AG09309 (cell line): Measurements from ENCODE around the gene GALNT14.

ENCODE experiments used
- DNase-seq: peaks from one replicate; pipeline ENCODE4 v3.0.0-alpha.2; 2010; ENCODE audit warnings: low read depth
- H3K4me3 ChIP-seq: 2 replicates; pipeline ENCODE4 v1.5.1; 2011; ENCODE audit warnings: mild to moderate bottlenecking, low read depth, low read length, moderate library complexity; ENCODE audit not compliant: control insufficient read depth
- CTCF ChIP-seq: IDR thresholded peaks from 2 replicates; pipeline ENCODE4 v1.5.1; 2011; ENCODE audit warnings: mild to moderate bottlenecking, low read depth, low read length, inconsistent platforms; ENCODE audit not compliant: insufficient read depth, control insufficient read depth; ENCODE audit errors: missing control alignments

GALNT14 gene

DNA sequence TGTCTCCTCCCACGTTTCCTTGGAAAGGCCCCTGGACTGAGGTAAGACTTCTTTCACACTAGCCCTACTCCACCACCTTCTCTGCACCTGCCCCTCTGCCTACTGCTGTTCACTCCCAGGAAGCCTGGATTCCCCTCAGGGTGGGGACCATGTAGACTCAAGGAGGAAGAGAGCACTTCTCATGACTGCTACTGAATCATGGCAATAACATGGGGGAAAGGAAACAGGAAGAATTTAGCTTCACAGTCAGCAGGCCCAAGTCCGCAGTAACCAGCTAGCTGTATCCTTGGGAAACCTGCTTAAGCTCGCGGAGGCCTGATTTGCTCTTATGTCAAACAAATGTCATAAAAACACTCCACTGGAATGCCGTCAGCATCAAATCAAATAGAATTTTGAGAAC is 204.7 kb downstream of the GALNT14 start:
- no peak for TF ChIP-seq CTCF
- no peak overlapping the region for H3K4me3 ChIP-seq
- DNase-seq, result no peak

GRCh38 chr2:30932870-30933269 is 205.4 kb downstream of the GALNT14 start:
- H3K4me3 ChIP-seq, result no peak overlapping the region
- DNase-seq, result no peak
- TF ChIP-seq CTCF, result no peak

DNA sequence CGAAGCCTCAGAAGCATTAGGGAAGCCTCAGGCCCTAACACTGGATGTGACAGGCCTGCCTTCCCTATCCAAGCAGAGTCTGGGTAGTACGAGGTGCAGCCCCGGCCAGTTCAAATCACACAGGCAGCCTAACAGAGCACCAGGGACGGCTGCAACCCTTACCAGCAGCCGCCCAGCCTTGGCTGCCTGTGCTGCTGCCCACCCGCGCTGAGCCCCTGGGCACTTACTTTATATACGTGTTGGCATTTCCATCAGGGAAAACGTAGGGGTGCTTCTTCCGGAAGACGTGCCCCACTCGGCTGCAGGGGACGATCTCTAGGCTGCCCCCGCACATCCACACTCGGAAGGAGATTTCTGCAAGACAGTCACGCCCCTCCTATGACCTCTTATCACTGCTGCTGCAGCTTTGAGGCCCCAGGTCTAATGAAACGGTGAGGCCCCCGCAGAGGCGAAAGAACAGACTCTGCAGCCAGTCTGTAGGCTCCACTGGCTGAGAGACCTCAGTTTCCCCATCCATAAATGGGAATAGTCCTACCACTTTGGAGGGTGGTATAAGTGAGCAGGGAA is 206.3 kb downstream of the GALNT14 start:
- no peak for DNase-seq
- no peak overlapping the region for H3K4me3 ChIP-seq

DNA sequence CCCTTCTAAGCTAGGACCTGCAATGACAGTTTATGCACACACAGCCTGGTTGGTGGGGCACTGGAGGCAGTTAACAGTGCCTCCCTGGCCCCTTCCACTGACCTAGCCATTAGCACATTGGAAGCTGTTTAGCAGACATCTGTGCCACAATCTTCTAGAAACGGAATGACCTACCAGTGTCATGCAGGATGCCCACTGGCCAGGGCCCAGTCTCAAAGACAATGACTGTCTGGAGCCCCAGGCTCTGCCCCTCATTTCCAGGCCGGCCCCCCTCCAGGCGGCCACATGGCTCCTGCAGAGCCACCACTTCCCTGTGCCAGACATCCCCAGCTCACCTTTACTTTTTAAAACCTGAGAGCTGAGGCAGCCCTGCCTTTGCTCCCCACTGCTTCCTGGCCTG is 207.5 kb downstream of the GALNT14 start:
- no peak for DNase-seq
- no peak for TF ChIP-seq CTCF
- no peak overlapping the region for H3K4me3 ChIP-seq

More for the DNA sequence above, 206.3 kb downstream of the GALNT14 start:
- no peak for TF ChIP-seq CTCF

DNA sequence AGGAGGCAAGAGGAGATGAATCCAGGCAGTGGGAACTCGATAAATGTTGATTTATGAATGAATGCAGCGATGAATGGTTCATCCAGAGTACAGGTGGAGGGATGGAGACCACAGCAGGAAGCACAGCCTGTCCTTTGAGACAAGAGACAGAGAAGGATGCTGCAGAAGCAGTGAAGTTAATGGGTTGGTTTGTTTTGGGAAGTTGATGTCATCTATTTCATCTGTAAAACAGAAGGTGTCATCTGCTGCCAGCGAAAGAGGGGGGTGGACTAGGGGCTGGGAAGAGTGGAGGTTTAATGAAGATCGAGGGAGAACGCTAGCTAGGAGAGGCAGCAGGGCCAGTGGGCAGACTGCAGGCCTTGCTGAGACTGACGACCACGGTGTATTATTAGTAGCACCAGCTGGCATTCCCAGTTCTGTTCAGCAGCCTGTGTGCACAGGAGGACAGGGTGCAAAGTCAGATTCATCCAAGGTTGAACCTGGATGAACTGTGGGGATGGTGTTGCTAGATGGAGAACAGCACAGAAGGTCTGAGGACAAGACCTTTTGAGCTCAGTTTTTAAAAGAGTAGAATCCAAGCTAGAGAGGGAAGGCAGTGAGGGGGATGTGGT is 210.7 kb downstream of the GALNT14 start:
- no peak for DNase-seq
- TF ChIP-seq CTCF, result no peak

GRCh38 chr2:30926606-30927005 is 211.6 kb downstream of the GALNT14 start:
- no peak overlapping the region for H3K4me3 ChIP-seq
- TF ChIP-seq CTCF, result no peak
- no peak for DNase-seq

More for the DNA sequence above, 210.7 kb downstream of the GALNT14 start:
- no peak overlapping the region for H3K4me3 ChIP-seq

- no peak overlapping the region for H3K4me3 ChIP-seq
- DNase-seq, result no peak
- no peak for TF ChIP-seq CTCF
These were observed 214.6 kb downstream of the GALNT14 start for GRCh38 chr2:30923623-30924022.
